ENCODE results near the gene ZP2. TPM values are rescaled to one million over a fixed set of nuclear protein-coding genes. Genes with fewer than 3 reads are reported as not detected.

Gene ZP2
- total RNA-seq: not detected in 2 replicates

GRCh38 chr16:21211486-21211885 is at the start of gene ZP2:
Gene ZP2, minus strand, starts transcription at chr16:21211574. Its CDS starts 27 bp downstream, at chr16:21211547.

GRCh38 chr16:21233521-21234150 is 22.3 kb upstream of the ZP2 start, which contains the start of gene ANKS4B:
Gene ANKS4B, plus strand, starts transcription at chr16:21233699. Its CDS starts 39 bp downstream, at chr16:21233738.

GRCh38 chr16:21158208-21159110 is 52.9 kb downstream of the ZP2 start, which contains the start of gene LDAF1:
Gene LDAF1, plus strand, starts transcription at chr16:21158674. Its CDS starts 2,509 bp downstream, at chr16:21161183.

GRCh38 chr16:21150375-21151001 is 60.9 kb downstream of the ZP2 start, which contains the start of gene DNAH3:
Gene DNAH3, minus strand, starts transcription at chr16:21150846. Its CDS starts 527 bp downstream, at chr16:21150319.

Other genes with a start within 250 kb of the ZP2 start
- under 0.01 TPM in 2 replicates for gene DNAH3, start 60.7 kb downstream of the ZP2 start, total RNA-seq
- gene LDAF1, start 52.9 kb downstream of the ZP2 start, total RNA-seq: 59.8 and 107 TPM in 2 replicates
- gene ANKS4B, start 22.1 kb upstream of the ZP2 start, total RNA-seq: under 0.01 TPM in 1 of 2 replicates, not detected in the other
- gene CRYM, start 66.7 kb upstream of the ZP2 start, total RNA-seq: 2.2 and 4.4 TPM in 2 replicates

All from uterine smooth muscle cell (primary cell).